ENCODE measurements around the gene MGME1.
"Not testable (repeated sequence)": the region's sequence is repeated elsewhere in the genome, so short reads cannot be mapped to it uniquely, and the experiment has no call there.

MGME1 gene

GRCh38 chr20:17998446-17998845 lies 29.6 kb downstream of the MGME1 start:
- no peak for DNase-seq

DNA sequence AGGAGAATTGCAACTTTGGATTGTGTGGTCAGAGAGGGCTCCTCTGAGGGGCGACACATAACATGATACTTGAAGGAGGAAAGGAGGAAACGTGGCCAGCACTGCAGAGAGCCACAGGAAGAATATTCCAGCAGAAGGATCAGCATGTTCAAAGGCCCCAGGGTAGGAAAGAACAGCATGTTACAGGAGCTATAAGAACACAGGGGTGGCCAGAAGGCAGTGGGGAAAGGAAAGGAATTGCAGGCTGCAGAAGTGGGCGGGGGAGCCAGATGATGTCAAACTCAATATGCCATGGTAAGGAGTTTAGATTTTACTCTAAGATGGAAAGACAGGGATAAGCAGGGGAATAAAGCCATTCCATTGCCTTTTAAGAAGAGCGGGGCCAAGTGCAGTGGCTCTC lies 30.7 kb downstream of the MGME1 start:
- DNase-seq = no peak

DNA sequence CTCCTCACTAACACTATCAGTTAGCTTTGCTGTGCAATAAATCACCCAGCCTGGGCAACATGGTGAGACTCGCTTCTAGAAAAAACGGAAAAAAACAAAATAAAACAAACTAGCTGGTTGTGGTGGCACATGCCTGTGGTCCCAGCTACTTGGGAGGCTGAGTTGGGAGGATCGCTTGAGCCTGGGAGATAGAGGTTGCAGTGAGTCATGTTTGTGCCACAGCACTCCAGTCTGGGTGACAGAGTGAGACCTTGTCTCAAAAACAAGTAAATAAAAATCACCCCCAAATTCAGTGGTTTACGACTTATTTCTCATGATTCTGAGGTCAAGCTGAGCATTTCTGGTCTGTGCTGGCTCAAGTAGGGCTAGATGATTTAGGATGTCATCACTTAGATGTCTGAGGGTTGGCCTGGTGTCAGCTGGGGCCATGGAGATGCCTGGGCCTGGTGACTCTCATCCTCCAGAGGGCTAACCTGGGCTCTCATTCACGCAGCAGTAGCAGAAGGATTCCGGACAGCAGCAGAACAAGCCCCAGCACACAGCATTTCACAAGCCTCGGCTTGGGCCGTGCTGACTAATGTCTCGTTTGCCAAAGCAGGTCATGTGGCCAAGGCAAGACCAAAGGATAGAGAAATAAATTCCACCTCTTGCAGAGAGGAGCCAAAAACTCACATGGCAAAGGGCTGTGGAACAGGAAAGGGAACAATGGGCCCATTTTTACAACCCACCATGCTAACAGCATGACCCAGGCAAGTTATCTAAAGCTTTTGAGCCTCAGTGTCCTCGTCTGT lies 32.5 kb downstream of the MGME1 start:
- DNase-seq = no peak

DNA sequence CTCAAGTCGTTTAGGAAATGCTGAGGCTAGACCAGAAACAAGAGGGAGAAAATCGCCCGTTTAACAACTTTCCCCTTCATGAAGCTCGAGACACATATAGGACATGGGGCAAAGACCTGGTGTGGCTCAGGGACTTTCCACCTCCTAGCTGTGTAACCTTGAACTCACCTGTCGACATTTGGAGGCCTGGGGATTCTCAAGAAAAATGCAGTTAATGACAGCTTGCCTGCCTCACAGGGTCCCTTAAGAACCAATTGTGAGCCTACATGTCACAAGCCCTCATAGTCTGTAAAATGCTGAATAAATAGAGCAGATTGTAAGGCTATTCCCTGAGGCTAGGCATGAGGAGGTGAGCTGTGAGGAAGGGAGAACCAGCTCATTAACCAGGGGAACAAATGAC lies 35.1 kb downstream of the MGME1 start:
- DNase-seq = no peak

DNA sequence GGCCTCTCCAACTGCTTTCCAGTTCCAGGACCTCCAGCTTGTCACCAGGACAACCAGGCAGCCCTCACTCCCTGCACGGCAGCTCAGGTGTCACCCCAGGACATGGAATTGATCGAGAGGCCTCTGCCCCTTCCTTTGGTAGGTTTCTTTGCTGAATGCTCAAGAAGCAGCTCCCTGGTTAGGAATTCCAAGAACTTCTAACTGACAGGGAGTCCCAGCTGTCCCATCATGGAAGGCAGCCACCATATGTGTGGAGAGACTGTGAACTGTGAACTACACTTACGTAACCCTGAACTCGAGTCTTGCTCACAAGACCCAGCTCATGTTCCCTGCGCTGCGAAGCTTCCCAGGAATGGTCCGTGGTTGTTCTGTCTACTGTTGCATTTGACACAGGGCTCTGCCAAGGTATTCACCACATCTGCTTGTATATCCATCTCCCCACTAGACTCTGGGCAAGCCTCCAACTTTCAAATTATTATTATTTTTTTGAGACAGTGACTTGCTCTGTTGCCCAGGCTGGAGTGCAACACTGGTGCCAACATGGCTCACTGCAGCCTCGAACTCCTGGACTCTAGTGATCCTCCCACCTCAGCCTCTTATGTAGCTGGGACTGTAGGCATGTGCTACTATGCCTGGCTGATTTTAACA lies 35.7 kb downstream of the MGME1 start:
- no peak for DNase-seq

GRCh38 chr20:18005170-18005989 lies 36.6 kb downstream of the MGME1 start:
- DNase-seq = no peak

- no peak for DNase-seq
Observed at GRCh38 chr20:18005990-18006364, 37.2 kb downstream of the MGME1 start.

- DNase-seq = no peak
Observed at GRCh38 chr20:18006684-18007083, 37.9 kb downstream of the MGME1 start.

- no peak for DNase-seq
Observed at GRCh38 chr20:18007534-18008292, 38.9 kb downstream of the MGME1 start.

DNA sequence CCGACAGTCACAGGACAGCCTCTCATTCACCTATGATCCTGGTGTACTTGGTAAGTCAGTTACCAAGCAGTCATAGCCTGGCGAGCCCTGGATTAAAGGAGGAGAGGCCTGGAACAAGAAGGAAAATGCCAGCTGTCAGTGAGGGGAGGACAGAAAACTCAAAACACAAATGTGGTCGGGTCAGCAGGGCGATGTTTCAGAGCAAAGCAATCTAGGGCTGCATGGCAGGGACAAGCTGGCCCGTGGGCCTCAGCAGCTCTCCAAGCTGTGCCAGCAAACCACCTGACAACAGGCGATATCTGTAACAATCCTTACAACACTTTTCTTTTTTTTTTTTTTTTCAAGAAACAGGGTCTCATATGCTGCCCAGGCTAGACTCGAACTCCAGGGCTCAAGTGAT lies 40.3 kb downstream of the MGME1 start:
- DNase-seq = no peak

GRCh38 chr20:18011482-18011881 lies 42.7 kb downstream of the MGME1 start:
- DNase-seq = no peak

DNA sequence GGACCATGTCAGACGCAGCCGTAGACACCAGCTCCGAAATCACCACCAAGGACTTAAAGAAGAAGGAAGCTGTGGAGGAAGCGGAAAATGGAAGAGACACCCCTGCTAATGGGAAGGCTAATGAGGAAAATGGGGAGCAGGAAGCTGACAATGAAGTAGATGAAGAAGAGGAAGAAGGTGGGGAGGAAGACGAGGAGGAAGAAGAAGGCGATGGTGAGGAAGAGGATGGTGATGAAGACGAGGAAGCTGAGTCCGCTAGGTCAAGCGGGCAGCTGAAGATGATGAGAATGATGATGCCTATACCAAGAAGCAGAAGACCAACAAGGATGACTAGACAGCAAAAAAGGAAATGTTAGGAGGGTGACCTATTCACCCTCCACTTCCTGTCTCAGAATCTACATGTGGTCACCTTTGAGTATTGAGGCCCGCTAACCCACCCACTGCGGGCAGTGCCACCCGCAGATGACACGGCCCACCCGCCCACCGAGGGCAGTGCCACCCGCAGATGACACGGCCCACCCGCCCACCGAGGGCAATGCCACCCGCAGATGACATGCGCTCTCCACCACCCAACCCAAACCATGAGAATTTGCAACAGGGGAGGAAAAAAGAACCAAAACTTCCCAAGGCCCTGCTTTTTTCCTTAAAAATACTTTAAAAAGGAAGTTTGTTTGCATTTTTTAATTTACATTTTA lies 43.3 kb downstream of the MGME1 start:
- no peak for DNase-seq

DNA sequence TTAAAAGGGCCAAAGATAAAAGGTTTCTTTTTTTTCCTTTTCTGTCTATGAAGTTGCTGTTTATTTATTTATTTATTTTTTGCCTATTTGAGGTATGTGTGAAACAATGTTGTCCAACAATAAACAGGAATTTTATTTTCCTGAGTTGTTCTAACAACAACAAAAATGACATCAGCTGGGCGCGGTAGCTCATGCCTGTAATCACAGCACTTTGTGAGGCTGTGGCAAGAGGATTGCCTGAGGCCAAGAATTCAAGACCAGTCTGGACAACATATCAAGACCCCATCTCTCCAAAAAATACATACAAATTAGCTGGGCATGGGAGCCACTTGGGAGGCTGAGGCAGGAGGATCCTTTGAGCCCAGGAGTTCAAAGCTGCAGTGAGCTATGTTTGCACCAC lies 44.1 kb downstream of the MGME1 start:
- no peak for DNase-seq

DNA sequence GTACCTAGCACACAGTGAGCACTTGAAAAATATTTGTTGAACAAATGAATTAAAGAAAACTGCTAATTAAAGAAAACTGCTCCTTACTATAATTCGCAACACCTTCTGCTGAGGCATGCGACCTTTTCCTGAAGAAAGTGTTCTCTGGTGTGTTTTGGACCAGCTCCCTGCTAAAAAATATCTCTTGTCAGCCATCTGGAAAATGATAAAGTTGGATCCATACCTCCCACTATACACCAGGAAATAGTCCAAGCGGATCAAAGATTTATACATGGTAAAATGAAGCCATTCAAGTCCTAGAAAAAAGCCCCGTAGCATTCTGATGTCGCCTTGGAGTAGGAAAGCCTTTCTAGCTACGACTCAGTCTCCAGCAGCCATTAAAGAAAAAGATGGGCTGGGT lies 45.6 kb downstream of the MGME1 start:
- DNase-seq = no peak

DNA sequence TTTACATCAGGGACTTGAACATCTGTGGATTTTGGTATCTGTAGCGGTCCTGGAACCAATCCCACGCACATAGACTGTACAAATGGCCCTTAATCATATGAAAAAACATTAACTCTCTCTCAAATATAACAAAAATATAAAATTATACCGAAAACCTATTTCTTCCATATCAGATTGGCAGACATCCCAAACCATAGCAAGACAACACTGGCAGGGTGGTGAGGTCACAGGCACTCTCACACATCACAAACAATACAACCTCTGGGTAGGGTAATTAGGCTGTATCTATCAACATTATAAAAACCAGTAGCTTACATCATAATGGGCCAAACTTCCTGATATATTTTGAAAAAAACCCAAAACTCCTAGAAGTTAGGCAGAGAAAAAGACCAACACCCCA lies 48.0 kb downstream of the MGME1 start:
- DNase-seq = no peak

GRCh38 chr20:18018100-18018499 lies 49.3 kb downstream of the MGME1 start:
- DNase-seq = no peak

DNA sequence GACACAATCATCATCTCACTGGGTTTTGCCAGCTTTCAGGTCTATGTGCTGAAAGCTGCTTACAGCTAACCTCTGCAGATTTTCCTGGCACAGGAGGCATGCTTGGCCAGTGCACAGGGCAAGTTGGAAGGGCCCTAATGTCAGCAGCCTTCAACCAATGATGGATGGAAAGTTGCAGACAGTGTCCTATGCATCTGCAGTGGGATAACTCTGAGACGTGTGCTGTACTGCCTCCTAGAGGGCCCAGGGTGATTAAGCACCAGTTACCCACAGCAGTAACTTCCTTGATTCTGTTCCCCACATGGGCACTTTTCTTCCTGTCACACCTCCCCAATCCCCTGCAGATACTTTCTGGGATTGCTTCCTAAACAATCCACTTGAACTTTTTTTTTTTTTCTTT lies 50.2 kb downstream of the MGME1 start:
- no peak for DNase-seq

DNA sequence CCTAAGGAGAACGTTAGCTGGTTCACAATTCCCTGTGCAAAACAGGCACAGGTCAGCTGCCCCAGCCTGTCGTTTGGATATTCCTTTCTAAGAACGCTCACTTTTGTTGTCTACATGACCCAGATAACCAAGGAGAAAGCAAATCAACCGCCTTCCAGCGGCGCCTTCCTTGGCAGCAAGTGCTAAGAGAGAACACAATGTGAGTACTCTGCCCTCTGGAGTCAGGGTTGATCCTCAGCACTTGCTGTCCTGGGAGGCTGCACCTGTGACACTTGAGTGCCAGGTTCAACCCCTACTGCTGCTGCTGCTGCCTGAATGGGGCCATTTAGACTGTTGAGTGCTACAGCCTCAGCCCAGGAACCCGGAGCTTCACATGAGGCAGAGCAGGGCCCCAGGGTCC lies 52.1 kb downstream of the MGME1 start:
- no peak for DNase-seq

DNA sequence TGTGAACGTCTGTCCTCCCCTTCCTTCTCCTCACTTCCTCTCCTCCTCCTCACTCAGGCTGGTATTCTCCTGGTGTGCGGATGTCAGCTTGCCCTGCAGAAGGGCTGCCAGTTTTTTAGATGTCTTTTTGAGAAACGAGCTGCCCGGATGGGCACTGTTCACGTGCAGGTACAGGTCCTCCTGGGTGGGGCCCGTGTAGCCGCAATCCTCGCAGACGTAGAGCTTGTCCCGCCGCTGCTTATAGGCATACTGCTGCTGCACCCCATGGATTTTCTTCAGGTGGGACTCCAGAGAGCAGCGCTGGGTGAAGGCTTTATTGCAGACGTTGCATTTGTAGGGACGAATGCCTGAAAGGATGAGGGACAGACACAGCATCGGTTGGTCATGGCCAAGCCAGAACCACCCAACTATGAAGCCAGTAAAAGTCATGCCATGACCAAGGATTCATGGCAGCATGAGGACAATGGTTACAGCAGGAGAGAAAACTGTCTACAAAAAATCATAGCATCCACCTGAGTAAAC lies 55.8 kb downstream of the MGME1 start:
- no peak for DNase-seq

DNA sequence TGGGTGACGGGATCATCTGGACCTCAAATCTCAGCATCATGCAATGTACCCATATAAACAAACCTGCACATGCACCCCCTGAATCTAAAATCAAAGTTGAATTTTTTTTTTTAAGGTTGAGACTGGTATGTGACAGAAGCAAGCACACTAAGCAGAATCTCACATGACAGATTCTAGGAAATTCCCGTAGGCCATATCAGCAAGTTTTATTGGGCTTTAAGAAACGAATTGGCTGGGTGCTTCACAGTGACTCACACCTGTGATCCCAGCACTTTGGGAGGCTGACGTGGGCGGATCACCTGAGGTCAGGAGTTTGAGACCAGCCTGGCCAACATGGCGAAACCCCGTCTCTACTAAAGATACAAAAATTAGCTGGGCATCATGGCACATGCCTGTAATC lies 58.2 kb downstream of the MGME1 start:
- not testable (repeated sequence) for DNase-seq

DNA sequence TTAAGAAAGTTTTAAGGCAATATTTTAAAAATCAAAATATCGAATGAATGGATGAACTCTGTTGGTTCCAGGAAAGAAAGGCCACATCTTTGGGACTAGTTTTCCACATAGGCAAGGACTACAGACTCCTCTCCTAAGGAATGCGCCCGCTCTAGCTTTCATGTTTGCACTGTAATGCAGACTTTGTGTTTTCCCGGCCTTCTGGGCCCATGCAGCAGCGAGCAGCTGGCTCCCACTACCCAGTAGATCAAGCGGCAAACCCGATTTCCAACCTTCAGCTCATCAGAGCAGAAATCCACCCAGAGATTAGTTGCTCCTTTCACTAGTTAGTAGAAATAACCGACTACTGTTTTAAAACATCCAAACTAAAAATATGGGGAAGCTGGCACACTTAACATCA lies 61.2 kb downstream of the MGME1 start:
- no peak for DNase-seq

DNA sequence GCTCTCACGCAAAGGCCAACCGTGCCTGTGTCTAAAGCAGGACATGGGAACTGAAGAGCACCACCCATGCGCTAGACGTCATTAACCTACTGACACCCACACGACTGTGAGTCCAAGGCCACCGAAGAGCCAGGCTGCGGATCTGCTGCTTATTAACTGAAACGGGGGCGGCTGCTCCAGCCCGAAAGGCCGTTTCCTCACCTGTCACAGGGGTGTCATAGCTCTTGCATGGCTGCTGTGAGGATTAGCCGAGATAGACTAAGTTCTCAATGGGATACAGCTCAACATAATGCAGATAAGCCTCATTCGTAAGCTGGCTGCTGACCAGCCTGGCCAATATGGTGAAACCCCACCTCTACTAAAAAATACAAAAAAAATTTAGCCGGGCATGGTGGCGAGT lies 62.2 kb downstream of the MGME1 start:
- DNase-seq = no peak

Measured in kidney glomerular epithelial cell (primary cell).